SU-DHL-6 (cell line): ENCODE measurements around the gene ANKFY1.

Experiments used
- H2AFZ ChIP-seq: fragments of 200-600 bp; sonication (generic); 2 replicates; pipeline ENCODE4 v1.6.1; 2014; ENCODE audit warnings: low read depth, mild to moderate bottlenecking, moderate library complexity, mixed read lengths, antibody characterized with exemption, low read length; ENCODE audit not compliant: severe bottlenecking
- H3F3A ChIP-seq: fragments of 200-600 bp; shearing (Covaris generic); 2 replicates; pipeline ENCODE4 v1.6.0; 2016; ENCODE audit warnings: antibody characterized with exemption, mild to moderate bottlenecking; ENCODE audit not compliant: insufficient read depth
- H3K27ac ChIP-seq: fragments of 200-600 bp; sonication (generic); 2 replicates; pipeline ENCODE4 v1.5.1; 2016; ENCODE audit warnings: low read depth, mild to moderate bottlenecking, low read length, moderate library complexity, mixed read lengths
- H3K27me3 ChIP-seq: fragments of 200-600 bp; sonication (generic), shearing (Covaris generic); 2 replicates; pipeline ENCODE4 v1.6.0; 2014; ENCODE audit warnings: mild to moderate bottlenecking, low read length
- H3K36me3 ChIP-seq: fragments of 200-600 bp; sonication (generic); 2 replicates; pipeline ENCODE4 v1.6.1; 2014; ENCODE audit warnings: mild to moderate bottlenecking, low read length, mixed read lengths
- H3K4me2 ChIP-seq: fragments of 300-600, 200-600 bp; shearing (Covaris generic), sonication (generic); 2 replicates; pipeline ENCODE4 v1.6.0; 2014; ENCODE audit warnings: low read length, low read depth, mild to moderate bottlenecking; ENCODE audit not compliant: poor library complexity, severe bottlenecking
- H3K4me3 ChIP-seq: fragments of 200-600 bp; sonication (generic); 2 replicates; pipeline ENCODE4 v1.5.1; 2014; ENCODE audit warnings: antibody characterized with exemption, low read length, mild to moderate bottlenecking, mixed read lengths; ENCODE audit not compliant: insufficient read depth, poor library complexity, severe bottlenecking
- H3K79me2 ChIP-seq: fragments of 200-600 bp; sonication (generic); 2 replicates; pipeline ENCODE4 v1.6.1; 2014; ENCODE audit warnings: mild to moderate bottlenecking, low read length, moderate library complexity; ENCODE audit not compliant: insufficient read depth
- H3K9ac ChIP-seq: fragments of 200-600 bp; sonication (generic); 2 replicates; pipeline ENCODE4 v1.7.0; 2014; ENCODE audit warnings: mild to moderate bottlenecking, low read length
- H3K9me2 ChIP-seq: fragments of 200-600 bp; sonication (generic); replicated peaks from 2 replicates; pipeline ENCODE4 v1.6.1; 2014; ENCODE audit warnings: low read length; ENCODE audit not compliant: insufficient read depth
- H3K9me3 ChIP-seq: fragments of 200-600 bp; sonication (generic); 2 replicates; pipeline ENCODE4 v1.6.1; 2014; ENCODE audit warnings: low read length, mixed read lengths; ENCODE audit not compliant: insufficient read depth
- H4K20me1 ChIP-seq: fragments of 200-600 bp; sonication (generic); 2 replicates; pipeline ENCODE4 v1.6.1; 2014; ENCODE audit warnings: low read depth, mild to moderate bottlenecking, antibody characterized with exemption, low read length, moderate library complexity, mixed read lengths
- EZH2phosphoT487 ChIP-seq: fragments of 200-600 bp; sonication (generic), shearing (Covaris generic); conservative IDR thresholded peaks from 2 replicates; pipeline ENCODE4 v1.6.1; 2018; ENCODE audit warnings: mild to moderate bottlenecking, antibody characterized with exemption, low read length, moderate library complexity, mixed read lengths
- TF ChIP-seq, protein P1 (sequence below): fragments of 200-600 bp; sonication (generic); IDR thresholded peaks from one replicate; pipeline ENCODE4 v1.5.1; 2017; ENCODE audit warnings: antibody characterized with exemption, mild to moderate bottlenecking, low read length, moderate library complexity; ENCODE audit not compliant: insufficient read depth, poor library complexity, severe bottlenecking

Gene ANKFY1

DNA sequence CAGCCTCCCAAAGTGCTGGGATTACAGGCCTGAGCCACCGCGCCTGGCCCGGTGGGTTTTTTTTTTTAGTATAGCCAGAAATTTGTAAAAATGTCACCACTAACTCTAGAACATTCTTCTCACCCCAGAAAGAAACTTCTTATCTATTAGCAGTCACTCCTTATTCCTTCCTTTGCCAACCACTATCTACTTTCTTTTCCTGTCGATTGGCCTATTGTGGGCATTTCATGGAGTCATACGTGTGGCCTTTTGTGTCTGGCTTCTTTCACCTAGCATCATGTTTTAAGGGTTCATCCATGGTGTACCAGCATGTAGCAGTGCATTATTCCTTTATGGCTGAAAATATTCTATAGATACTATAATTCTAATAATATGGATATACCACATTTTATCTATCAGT, 117.1 kb downstream of the ANKFY1 start:
- peaks cover 2% of the 10 kb centered on the region; the same call in 1 of the 2 replicates for H4K20me1 ChIP-seq
- no peak for TF ChIP-seq EZH2phosphoT487
- TF ChIP-seq, protein P1, sequence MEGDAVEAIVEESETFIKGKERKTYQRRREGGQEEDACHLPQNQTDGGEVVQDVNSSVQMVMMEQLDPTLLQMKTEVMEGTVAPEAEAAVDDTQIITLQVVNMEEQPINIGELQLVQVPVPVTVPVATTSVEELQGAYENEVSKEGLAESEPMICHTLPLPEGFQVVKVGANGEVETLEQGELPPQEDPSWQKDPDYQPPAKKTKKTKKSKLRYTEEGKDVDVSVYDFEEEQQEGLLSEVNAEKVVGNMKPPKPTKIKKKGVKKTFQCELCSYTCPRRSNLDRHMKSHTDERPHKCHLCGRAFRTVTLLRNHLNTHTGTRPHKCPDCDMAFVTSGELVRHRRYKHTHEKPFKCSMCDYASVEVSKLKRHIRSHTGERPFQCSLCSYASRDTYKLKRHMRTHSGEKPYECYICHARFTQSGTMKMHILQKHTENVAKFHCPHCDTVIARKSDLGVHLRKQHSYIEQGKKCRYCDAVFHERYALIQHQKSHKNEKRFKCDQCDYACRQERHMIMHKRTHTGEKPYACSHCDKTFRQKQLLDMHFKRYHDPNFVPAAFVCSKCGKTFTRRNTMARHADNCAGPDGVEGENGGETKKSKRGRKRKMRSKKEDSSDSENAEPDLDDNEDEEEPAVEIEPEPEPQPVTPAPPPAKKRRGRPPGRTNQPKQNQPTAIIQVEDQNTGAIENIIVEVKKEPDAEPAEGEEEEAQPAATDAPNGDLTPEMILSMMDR: no peak

DNA sequence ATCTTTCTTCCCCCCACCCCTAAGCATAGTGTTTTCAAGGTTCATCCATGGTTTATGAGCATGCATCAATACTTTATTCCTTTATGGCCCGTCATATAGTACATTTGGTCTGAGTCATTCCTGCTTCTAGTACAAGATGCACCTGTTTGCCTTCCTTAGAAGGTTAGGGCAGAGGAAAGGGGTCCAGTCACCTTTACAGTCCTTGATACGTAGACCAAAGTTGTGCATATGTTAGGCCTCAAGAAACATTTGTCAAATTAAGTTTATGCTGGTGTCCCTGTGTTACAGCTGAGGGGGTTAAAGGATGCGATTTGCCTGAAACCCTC, 119.4 kb downstream of the ANKFY1 start:
- peak overlapping the region; percentile 78; the same call in 1 of the 2 replicates for H3K27ac ChIP-seq
- H3K79me2 ChIP-seq: peaks cover 34% of the 10 kb centered on the region
- peak overlapping the region; percentile 80 for H3K4me2 ChIP-seq
- H3K36me3 ChIP-seq: no peaks in the 10 kb centered on the region
- no peak for TF ChIP-seq EZH2phosphoT487
- TF ChIP-seq, protein P1: no peak
- H3K9me2 ChIP-seq: no peaks in the 10 kb centered on the region
- H3F3A ChIP-seq: peaks cover 5% of the 10 kb centered on the region; the same call in 1 of the 2 replicates
- H3K9ac ChIP-seq: peak overlapping the region; percentile 90
- no peaks in the 10 kb centered on the region for H3K9me3 ChIP-seq
- peak overlapping the region; percentile 96 for H3K4me3 ChIP-seq
- H3K27me3 ChIP-seq: no peaks in the 10 kb centered on the region
- H4K20me1 ChIP-seq: peaks cover 3% of the 10 kb centered on the region; the same call in 1 of the 2 replicates
- peak overlapping the region; percentile 73 for H2AFZ ChIP-seq

More for the DNA sequence above, 117.1 kb downstream of the ANKFY1 start:
- Histone ChIP-seq H3K27me3 (no peaks in the 10 kb centered on the region), H2AFZ (no peak overlapping the region), H3F3A (peaks cover 5% of the 10 kb centered on the region; the same call in 1 of the 2 replicates), H3K36me3 (no peaks in the 10 kb centered on the region), H3K9ac (no peak overlapping the region), H3K79me2 (peaks cover 11% of the 10 kb centered on the region), H3K4me3 (no peak overlapping the region), H3K4me2 (no peak overlapping the region), H3K27ac (no peak overlapping the region), H3K9me2 (no peaks in the 10 kb centered on the region), H3K9me3 (no peaks in the 10 kb centered on the region)

DNA sequence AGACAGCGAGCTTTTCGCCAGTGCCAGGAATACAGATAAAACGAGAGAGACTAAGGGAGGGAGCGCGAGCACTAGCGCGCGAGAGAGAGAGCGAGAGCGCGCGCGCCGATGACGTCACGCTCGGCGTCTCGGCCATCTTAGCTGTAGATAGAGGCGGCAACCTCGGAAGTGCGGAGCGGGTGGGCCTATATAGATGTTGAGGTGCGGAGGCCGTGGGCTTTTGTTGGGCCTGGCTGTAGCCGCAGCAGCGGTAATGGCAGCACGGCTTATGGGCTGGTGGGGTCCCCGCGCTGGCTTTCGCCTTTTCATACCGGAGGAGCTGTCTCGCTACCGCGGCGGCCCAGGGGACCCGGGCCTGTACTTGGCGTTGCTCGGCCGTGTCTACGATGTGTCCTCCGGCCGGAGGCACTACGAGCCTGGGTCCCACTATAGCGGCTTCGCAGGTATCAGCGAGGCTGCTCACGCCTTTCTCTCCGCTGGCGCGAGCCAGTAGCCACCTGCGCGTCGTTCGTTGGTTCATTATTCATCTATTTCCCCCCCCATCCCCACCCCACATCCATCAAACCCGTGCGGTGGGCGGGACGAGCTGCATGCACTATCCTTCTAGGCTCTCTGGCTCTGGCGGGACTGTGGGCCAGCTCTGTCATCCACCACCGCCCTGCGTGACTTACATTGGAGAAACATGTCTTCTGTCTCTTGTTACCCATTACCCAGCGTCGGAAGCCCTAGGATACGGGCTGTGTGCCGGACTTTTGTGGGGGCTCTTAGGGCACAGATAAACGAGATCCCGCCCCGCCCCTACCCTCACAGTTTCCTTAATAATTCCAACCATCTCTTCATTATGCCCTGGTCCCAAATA, 120.0 kb downstream of the ANKFY1 start:
- H3K79me2 ChIP-seq: peaks cover 40% of the 10 kb centered on the region
- H3K9ac ChIP-seq: peak overlapping the region; percentile 90
- no peaks in the 10 kb centered on the region for H3K36me3 ChIP-seq
- peaks cover 5% of the 10 kb centered on the region; the same call in 1 of the 2 replicates for H3F3A ChIP-seq
- H3K9me3 ChIP-seq: no peaks in the 10 kb centered on the region
- H3K4me3 ChIP-seq: peak overlapping the region; percentile 96
- peak overlapping the region; percentile 80 for H3K4me2 ChIP-seq
- H3K27ac ChIP-seq: peak overlapping the region; percentile 78
- H4K20me1 ChIP-seq: peaks cover 3% of the 10 kb centered on the region; the same call in 1 of the 2 replicates
- H3K9me2 ChIP-seq: no peaks in the 10 kb centered on the region
- H3K27me3 ChIP-seq: no peaks in the 10 kb centered on the region
- TF ChIP-seq, protein P1: no peak
- no peak for TF ChIP-seq EZH2phosphoT487
- peak overlapping the region; percentile 73 for H2AFZ ChIP-seq
